GM19099 (cell line): Measurements from ENCODE around the gene GRAMD2A.
A peak's percentile ranks its signal among the peaks of the same experiment; 100 is the strongest.

ENCODE experiments used
- POLR2A ChIP-seq: IDR thresholded peaks from 3 replicates; pipeline ENCODE4 v1.6.1; 2011; ENCODE audit warnings: low read depth; ENCODE audit not compliant: insufficient read length; ENCODE audit errors: extremely low read depth

The GRAMD2A gene

DNA sequence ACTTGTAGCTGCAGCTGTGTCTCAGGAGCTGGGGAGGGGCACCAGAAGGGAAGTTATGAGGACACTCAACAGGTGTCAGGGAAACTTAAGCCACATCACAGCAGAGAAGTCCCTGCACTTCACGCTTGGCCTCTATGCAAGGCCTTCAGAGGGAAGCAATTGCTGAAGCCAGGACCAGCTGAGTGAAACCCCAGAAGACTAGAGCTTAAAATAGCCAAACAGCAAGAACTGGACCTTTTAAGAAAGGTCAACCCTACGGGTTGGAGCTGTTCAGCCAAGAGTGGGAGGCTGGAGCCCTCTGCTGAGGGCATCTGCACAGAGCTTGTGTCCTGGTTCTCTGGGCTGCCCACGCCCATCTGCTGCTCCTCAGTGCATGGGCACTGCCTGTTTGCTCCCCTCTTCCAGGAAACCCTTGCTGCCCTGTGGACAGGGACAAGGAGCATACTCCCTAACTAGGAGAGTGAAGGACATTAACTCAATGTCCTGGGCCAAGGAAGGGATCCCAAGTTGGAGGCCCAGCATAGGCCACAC is 3.9 kb upstream of the GRAMD2A start:
- no peak for TF ChIP-seq POLR2A

DNA sequence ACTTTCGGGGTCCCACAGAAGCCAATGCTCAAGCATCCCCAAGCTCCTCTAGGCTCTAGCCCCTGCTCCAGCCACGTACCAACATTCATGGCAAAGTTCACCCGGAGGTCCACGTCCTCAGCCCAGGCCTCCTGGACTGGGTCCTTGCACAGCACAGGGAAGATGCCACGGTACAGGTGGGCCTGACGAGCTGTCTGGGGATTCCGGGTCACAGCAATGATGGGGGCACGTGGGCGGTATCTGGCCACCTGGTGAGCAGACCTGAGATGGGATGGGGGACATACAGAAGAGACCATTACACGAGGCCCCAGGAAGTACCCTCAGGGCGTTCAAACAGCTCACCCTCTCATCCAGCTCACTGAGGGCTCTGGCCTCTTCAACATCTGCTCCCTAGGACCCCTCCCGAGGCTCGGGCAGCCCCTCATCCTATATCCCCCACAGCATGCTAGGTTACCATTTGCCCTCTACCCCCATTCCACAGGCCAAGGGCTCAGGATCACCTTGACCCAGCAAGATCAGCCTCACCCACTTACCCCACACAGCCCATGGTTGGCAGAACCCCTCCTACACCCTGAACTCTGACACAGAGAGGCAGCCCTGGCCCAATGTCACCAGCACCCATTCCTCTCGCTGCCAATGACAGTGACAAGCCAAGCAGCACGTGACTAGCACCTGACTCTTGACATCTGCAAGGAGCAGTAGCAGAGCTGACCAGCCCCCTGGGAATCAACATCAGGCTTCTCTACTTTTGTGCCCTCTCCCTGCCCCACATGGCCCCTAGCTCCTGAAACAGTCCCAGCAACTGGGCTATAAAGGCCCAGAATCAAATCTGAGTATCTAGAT is 3.0 kb upstream of the GRAMD2A start:
- TF ChIP-seq POLR2A, result peak; percentile 10

DNA sequence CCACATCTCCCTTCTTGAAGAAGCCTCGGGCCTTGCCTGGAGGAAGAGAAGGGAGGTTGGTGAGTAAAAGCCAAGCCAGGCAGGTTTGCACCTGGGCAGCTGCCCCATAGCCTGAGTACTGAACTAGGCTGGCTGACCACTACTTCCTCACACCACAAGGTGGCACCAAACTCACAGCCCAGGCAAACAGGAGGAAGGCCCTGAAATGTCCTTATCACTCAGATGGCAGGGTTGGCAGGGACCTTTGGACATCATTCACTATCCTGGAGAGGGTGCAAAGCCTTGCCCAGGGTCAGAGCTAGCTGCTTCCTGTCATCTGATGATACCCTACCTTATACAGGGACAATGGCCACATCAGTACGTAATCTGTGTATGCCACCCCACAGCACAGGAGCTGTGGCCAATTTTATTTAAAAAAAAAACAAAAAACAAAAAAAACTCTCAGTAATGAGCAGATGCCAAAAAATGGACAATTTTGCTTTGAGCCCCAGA is 2.2 kb upstream of the GRAMD2A start:
- TF ChIP-seq POLR2A, result no peak

DNA sequence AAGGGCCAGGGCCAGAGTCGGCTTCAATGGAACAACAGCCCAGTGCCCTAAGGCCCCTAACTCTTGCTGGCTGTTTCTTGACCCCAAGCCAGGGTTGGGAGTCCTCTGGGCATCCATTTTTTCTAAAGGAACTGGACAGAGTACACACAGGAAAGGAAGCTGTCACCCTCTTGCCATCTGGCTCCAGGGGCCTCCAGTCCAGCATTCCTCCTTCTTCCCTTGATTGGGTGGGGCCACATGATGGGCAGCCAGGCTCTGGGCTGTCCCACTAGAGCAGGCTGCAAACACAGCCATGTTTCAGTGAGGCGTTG is 1.6 kb upstream of the GRAMD2A start:
- no peak for TF ChIP-seq POLR2A

DNA sequence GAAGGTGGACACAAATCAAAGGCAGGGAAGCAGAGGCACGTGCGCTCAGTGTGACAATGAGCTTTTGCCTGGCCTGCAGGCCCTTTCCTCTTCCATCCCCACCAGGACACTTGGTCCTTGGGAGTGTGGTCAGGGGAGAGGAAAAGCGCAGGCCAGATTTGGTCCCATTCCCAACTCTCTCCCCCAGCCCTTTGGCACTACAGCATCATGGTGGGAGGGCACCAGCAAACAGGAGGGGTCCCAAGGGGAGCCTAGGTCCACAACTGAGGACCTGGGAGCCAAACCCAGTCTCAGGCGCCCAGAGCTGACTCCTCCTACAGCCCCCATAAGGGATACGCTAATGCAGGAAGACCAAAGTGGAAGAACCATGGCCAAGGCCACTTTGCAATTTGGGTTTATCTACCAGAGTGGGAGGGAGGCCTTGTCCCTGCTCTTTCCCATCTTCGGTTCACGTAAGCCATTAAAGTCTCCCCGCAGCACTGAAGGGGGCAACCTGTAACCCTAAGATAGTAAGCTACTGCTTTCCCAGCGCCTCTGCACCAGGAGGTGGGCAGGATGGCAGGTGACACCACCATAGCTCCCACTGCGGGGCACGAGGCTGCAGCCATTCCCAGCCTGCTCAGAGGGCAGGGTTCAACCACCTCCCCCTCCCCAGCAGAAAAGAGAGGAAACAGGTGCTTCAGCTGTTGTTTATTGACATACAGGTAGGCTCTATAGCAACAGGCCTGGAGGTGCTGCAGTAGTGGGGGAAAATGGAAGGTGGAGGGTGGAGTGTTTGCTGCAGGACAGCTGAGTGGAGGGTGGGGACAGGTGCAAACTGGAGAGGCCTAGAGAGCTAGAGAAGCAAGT is 993 bp upstream of the GRAMD2A start:
- peak; percentile 2 for TF ChIP-seq POLR2A

DNA sequence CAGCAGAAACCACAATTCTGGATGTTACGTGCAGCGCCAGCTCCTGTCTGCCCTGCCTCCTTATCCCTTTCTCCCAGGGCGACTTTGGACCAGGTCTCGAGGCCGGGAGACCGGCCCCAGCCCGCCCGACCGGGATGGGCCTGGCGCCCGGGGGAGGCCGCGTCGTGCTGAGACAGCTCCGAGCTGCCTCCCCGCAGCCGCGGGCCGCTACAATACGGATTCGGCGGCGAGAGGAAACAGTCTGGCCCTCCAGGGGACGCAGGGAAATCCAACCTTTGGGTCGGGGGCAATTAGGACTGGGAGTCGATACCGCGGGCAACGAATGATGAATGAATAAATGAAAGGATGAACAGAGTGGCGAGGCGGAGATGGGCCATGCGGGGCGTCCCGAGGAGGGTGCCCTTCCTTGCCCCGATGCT is 537 bp downstream of the GRAMD2A start:
- TF ChIP-seq POLR2A, result no peak

DNA sequence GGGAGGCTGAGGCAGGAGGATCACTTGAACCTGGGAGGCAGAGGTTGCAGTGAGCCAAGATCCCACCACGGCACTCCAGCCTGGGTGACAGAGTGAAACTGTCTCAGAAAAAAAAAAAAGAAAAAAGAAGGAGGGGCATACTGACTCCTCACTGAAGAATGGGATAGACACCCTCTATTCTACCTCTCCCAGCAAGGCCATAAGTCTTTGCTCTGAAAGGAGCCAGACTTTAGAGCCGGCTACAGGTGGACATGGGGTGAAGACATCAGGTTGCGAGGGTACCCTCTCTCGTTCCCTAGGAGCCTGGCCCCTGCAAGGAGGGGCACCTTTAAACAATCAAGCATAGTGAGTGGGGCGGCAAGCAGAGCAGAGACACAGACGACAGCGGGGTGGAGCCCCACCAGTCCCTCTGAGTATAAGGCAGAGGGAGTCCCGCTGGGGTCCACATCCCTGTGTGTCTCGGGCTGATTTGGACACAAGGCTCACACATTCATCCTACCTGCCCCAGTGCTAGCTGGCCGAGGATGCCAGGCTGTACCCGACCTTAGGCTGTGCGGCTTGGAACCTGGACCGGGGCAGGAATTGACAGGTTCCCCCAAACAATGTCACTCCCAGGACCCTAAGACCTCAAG is 1.1 kb downstream of the GRAMD2A start:
- no peak for TF ChIP-seq POLR2A

DNA sequence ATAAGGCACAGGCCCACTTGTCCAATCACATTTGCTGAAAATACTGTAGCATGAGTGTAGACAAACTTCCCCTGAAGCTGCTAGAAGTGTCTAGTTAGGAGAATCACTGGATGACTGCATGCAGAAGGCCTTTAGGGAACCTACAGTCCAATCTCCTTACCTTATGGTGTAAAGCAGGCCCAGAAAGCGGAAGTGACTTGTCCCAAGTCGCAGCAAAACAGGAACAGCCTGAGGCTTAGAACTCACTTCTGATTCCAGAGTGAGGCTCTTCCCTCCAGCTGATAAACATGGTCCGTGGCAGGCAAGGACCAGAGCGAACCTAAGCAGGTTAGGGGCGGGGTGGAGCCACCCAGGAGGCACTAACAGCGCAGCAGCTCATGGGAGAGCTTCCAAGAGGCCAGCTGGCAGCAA is 2.5 kb downstream of the GRAMD2A start:
- no peak for TF ChIP-seq POLR2A

DNA sequence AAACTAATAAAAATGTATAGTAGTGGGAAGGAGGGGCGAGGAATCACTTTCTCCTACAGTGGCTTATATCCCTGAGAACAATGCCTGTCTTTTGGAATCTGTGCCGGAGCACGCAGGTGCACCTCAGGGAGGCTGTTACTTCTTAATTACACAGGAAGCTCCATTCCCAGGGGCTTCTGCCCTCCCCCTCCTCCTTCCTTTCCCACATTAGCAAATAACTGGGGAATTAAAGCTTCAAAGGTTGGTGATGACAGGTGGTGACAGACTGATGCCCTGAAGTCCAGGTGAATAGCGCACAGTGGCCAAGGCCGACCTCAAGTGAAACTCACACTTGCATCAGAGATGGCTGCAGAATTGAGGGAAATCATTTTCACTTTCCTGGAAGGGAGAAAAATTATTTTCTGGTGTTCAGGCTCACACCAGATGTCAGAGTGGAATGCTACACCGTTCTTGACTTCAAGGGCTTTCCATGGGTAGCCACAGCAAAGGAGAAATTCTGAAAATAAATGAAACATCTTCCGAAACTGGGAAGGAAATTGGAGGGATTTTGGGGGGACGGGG is 3.7 kb downstream of the GRAMD2A start:
- no peak for TF ChIP-seq POLR2A

DNA sequence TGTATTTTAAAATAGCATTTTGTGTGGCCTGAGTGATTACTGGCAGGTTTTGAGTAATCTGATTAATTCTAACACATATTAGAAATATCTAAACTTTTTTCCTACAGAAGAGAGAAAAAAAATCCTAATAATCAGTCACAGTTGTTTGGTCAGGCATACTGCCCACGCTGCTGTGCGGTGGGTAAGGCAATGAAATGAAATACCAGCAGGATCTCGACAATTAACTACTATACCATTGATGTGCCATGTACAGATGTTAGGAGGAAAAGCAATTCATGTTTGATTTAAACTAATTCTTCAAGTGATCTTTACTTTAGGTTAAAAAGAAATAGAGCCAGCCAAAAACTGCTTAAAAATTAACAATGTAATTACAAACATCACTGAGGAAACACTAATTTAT is 5.2 kb downstream of the GRAMD2A start:
- TF ChIP-seq POLR2A, result no peak

DNA sequence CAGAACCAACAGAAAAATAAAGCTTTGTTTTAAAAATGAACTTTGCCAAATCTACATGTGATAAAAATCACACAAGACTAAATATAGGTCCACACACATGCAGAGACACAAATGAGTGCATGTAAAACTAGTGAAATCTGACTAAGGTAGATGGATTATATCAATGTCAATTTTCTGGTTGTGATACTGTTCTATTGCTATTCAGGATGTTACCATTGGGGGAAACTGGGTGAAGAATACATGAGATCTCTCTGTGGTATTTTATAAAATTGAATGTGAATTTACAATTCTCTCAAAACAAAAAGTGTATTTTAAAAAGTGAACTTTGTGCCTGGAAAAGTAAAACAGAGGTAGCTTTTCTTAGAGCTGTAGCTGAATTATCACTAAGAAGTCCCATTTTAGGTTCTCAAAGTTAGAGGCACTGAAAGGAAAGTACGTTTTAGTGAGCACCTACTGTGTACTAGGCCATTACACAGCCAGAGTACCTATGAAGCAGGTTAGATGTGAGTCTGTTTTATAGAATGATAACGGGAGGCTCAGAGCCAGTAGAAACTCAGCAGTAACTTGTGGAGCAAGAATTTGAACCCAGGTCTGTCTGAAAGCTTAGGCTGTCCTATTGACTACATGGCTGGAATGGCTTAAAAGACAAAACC is 8.2 kb downstream of the GRAMD2A start:
- TF ChIP-seq POLR2A, result no peak

DNA sequence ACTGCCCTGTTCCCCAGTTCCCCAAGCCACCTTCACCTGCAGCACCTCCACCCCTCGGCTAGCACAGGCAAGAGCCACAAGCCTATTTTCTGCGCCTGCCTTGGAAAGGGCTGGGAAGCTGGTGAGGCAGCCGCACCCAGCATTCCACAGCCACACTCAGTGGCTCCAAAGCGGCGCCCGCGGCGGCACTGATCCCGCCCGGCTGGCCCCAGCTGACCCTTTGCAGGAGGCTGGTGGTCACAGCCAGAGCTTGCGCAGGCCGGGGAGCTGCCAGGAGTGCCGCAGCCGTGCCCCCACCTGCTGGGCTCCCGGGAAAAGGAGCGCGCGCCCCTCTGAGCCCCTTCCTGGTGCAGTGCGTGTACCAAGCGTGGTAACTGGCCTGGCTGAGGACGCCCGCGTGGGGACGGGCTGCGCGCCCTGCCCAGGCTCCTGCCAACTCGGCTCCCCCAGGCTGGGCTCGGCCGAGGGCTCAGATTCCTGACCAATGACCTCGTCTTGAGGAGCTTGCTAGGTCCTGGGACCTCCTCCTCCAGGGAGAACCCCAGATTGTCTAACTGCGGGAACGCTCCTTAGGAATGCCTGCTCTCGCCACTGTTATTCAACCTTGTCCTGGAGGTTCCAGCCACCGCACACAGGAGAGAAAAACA is 13.3 kb downstream of the GRAMD2A start:
- no peak for TF ChIP-seq POLR2A

DNA sequence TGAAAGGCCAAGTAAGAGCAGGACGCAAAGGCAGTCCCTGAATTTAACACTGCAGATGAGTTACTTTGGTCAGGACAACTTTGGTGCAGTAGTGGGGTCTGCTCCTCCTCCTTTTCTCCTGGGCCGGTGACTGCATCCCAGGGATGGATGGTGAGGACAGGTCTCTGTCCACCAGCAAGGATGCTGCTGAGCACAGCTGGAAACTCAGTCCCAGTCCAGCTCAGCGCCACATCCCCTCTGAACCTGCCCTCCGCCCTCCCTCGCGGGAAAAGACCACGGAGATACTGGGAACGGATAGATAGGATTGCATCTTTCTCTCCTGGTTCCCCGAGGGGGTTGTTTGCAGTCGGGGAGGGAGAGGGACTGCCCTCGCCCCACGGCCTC is 13.8 kb downstream of the GRAMD2A start:
- no peak for TF ChIP-seq POLR2A

DNA sequence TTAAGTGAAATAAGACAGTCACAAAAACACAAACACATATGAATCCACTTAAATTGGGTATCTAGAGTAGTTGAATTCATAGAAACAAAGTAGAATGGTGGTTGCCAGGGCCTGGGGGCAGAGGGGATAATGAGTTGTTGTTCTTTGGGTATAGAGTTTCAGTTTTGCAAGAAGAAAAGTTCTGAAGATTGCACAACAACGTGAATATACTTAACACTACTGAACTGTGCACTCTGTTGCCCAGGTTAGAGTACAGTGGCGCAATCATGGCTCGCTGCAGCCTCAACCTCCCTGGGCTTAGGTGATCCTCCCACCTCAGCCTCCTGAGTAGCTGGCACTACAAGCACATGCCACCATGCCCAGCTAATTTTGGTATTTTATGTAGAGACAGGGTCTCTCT is 14.9 kb downstream of the GRAMD2A start:
- TF ChIP-seq POLR2A, result no peak
